ENCODE results near the gene KIAA0930.
"Not testable (repeated sequence)": the region's sequence is repeated elsewhere in the genome, so short reads cannot be mapped to it uniquely, and the experiment has no call there.

Gene KIAA0930

DNA sequence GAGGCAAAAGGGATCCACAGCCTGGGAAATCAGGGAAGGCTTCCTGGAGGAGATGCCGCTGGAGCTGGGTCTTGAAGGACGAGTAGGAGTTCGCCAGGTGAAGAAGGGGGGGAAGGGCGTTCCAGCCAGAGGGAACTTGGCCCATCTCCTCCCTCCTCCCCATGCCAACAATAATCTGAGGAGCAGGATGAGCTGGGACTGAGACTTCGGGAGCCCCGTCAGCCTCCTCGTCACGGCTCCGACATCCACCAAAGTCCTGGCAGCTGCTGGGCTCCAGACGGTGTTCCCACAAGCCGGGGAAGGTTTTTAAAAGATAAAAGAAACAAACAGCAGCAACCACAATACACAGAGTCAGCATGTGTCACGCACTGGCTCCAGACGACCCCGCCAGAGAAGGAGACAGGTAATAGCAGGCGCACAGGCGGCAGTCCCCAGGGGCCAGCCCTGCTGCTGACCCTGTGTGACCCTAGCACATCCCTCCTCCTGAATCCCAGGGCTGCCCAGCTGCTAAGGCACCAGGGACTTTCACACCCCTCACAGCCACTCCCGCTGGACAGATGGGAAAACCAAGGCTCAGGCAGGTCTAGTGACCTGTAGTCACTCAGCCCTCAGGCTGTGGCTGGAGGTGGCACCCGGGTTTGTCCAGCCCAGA is 39.7 kb downstream of the KIAA0930 start:
- no peak for DNase-seq (ENCODE audit: low spot score)

DNA sequence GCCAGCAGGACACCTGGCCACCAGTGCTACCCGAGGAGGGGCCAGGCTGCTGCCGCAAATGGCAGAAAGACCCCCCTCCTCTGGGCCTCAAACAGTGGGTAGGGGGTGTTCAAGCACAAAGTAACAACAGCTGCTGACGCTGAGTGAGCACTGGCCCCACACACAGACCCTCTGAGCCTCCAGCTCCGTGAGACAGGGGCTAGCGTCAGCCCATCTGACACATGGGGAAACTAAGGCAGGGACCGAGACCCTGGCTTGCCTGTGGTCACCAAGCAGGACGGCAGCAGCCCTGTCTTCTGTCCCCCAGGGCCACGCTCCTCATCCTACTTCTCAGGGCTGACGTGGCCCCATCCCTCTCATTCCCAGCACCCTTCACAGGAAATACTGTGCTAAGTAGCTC is 40.5 kb downstream of the KIAA0930 start:
- no peak for DNase-seq (ENCODE audit: low spot score)

DNA sequence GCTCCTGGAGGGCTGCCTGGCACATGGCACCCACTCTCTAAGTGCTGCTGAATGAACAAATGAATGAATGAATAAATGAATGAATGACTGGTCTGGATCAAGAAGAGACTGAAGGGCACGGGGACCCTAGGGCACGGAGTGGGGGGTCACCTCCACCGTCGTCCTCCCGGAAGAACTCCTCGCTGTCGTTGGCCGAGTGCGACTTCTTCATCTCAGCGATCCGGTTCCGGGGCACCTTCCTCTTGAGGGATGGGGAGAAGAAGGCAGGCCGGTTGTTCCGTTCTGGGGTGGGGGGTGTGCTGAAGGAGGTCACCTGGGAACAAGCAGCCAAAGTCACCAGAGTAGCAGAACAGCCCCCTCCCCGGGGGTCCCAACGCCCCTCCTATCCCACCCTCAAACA is 41.0 kb downstream of the KIAA0930 start:
- no peak for DNase-seq (ENCODE audit: low spot score)

DNA sequence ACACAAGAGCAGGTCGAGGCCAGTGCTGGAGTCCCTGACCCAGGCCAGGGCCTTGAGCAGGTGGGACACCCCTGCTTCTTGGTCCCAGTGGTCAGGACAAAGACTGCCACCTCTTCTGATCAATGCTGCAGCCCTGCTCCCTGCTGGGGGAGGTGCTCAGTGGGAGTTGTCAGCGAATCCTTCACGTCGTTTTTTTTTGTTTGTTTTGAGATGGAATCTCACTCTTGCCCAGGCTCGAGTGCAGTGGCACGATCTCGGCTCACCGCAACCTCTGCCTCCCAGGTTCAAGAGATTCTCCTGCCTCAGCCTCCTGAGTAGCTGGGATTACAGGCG is 42.3 kb downstream of the KIAA0930 start:
- DNase-seq (ENCODE audit: low spot score) = no peak

DNA sequence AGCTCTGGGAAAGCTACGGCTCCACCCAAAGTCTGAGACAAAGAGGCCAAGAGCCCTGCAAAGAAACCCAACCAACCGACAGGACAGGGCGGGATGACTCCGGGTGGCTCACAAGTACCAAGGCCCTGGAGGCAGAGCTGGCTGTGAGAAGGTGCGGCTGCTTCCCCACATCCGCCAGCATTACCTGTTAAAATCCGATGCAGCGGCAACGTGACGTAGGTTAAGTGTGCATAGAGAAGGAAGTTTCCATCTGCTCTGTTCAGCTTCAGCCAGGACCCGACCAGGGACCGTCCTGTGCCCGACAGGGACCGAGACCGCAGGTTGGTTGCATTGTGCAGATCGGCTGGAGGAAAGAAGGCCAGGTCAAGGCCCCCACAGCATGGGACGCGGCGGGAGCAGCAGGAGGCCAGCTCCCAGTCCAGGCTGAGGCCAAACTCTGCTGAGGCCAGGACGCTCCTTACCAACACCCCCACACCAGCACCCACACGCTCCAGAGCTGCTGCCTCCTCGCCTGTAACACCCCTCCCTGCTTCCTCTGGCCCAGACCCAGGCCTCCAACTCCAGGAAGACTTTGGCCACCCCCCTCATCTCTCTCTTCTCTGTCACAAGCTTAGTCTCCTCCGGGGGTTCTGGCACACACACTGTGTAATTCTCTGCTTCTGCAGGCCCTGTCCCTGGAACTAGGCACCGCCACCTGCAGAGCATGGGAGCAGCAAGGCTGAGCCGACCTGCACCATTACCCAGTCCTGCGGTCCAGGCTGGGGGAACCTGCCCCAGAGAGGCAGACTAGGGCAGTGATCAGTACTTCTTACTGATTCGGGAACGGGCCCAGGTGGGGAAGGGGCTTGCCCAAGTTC is 42.9 kb downstream of the KIAA0930 start:
- DNase-seq (ENCODE audit: low spot score) = no peak

DNA sequence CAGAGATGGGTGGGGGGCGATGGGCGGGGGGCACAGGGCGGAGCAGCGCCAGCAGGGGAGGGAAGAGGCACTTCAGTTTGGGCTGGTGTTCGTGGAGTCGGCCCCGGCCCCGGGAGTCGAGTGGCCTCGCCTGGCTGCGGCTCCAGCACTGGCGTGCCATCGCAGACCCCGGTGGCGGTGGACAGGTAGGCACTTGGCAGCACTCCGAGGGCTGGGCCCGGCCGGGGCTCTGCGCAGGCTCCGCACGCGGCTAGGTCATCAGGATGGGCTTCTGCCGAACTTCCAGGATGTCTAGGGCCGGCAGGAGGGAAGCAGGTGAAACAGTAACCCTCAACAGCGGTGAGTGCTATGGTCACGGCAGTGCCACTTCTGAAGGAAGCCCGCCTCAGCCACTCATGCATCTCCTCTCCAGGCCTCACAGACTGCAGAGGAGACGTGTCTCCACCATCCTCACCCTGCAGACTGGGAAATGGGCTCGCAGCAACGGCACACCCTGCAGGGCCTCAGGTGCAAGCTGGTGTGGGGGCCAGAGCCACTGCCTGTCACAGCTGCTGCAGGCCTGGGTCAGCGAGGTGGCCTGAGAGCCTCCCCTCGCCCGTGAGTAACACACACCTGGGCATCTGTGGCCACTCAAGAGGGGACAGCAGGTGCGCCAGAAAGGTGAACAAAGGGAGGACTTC is 43.6 kb downstream of the KIAA0930 start:
- no peak for DNase-seq (ENCODE audit: low spot score)

DNA sequence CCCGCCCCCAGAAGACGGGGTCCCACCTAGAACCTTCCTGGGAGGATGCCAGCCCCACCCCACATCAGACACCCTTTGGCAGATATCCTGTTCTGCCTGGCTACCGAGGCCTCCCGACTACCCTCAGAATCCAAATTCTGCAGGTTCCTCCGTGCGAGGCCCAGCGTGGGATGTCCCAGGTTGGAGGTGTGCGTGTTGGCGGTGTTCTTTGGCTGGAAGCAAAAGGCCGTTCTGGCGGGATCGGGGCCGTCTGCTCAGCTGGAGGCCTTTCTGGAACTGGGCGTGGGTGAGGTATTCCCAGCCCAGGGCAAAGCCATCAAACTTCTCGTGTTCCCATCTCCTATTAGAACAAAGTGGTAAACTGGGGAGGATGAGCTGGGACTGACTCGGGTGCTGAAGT is 44.4 kb downstream of the KIAA0930 start:
- no peak for DNase-seq (ENCODE audit: low spot score)

DNA sequence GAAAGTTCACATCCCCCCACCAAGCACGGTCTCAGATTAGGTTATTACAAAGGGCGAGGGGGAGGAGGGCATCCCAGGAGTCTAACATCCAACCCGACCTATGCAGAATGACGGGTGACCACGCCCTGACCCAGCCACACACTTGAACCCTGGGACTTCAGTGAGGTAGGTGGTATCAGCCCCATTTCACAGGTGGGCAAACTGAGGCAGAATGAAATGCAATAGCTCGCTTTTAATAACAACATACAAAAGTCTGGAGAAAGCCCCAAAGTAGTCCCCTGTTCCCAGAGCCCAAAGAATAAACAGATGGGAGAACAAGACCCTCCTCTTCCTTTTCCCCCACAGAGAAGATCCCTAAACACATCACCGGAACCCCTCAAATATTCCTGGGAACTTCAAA is 45.1 kb downstream of the KIAA0930 start:
- DNase-seq (ENCODE audit: low spot score) = no peak

DNA sequence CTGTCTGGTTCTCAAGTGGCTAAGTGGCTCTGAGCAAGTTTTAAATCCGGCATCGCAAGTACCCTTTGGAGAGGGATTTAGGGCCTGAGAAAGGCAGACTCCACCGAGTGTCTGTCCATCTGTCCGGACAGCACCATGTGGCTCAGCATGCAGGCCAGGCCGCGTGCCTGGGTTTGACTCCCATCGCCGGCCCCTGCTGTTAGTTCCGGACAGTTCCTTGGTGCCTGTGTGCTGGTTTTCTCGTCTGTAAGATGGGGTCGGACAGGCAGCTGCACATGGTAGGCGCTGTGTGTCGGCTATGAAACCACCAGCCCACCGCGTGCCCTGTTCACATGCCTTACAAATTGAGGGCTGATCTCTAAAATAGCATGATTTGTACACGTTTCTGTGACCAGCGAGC is 46.0 kb downstream of the KIAA0930 start:
- DNase-seq (ENCODE audit: low spot score) = no peak

DNA sequence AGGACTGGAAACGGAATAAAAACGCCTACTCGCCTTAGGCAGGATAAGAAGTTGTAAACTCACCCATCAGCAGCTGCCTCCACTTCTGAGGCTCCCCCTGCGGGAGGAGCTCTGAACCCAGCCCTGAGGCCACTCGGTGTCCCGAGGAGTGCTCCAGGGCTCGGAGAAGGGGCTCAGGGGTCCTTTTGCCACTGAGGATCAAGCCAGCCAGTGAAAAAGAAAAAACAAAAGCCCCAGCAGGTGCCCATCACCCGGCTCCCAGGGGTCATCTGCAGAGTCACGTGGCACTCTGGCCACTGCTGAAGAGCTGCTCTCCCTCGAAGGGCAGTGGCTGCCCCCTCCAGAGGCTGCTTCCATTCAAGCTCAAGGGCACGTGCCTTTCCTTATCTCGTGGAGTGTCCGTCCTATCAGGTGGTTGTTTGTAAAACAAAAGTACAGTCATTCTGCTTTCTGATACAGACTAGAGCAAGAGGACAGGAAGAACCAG is 48.0 kb downstream of the KIAA0930 start:
- DNase-seq (ENCODE audit: low spot score) = no peak

DNA sequence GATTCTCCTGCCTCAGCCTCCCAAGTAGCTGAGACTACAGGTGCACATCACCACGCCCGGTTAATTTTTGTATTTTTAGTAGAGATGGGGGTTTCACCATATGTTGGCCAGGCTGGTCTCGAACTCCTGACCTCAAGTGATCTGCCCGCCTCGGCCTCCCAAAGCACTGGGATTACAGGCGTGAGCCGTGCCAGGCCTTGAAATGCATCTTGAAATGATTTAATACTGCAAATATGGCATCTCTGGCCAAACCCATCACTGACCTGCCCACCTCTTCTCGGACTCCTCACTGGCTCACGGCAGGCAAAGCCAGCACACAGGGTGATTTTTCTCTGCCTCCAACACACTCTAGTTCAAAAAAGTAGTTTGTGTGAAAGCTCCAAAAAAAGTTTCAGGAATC is 48.9 kb downstream of the KIAA0930 start:
- not testable (repeated sequence) for DNase-seq (ENCODE audit: low spot score)

DNA sequence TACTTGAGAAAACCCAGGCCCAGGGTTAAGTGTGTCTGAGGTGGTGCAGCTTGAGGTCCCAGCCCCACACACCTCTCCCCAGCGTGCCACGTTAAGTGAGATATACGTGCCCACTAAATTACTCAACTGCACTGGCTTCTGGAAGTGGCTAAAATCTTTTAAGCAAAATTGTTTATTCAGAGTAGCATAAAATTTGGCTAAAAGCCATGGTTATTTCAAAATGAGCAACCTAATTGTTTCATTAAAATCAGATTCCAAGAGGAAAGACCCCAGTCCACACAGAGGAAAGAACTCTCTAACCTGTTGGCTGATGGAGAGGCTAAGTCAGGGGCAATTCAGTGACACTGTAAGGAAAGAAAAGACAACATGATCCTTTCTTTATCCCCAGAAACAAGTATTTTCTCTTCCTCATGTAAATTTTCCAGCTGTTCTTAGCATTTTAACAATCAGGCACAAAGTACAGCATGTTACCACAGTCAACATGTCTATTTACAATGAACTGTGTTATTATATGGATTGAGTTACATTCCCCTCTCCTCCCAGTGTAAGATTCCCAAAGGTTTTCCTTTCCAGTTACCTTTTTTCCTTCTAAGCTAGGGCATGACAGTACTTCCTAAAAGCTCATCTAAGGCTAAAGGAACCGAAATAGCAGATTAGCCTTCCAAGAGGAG is 50.4 kb downstream of the KIAA0930 start:
- no peak for DNase-seq (ENCODE audit: low spot score)

DNA sequence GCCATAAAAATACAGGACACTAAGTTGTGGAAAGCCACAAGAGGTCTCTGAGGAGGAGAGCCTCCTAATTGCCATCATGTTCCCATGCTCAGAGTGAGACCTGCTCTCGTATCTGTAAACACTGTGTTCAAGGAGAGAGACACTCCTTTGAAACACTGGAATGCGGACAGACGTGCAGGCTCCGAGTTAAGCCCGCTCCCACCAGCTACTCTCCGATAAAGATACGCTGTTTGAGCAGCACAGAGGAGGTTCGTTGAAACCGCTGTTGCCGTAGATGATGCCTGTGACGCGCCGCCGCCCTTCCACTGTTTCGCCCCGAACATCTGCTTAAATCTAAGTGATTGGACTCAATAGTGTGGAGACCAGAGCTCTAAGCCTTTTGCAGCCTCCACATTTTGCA is 51.9 kb downstream of the KIAA0930 start:
- DNase-seq (ENCODE audit: low spot score) = no peak

DNA sequence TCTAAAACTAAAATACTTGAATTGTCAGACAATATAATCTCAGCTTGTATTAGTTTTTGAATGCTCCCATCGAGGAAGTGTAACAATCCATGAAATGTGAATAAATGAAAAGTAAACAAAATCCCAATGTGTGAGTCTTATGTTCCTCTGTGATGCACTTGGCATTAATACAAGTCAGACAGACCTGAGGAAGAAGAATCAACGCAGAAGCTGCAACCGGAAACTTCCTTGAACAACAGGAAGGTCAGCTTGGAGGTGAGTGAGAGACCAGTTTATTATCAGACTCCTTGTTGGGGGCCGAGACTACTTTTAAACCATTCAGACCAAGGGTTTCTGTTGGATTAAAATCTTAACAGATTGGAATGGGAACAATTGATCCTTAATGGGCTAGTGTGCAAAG is 52.8 kb downstream of the KIAA0930 start:
- DNase-seq (ENCODE audit: low spot score) = no peak

DNA sequence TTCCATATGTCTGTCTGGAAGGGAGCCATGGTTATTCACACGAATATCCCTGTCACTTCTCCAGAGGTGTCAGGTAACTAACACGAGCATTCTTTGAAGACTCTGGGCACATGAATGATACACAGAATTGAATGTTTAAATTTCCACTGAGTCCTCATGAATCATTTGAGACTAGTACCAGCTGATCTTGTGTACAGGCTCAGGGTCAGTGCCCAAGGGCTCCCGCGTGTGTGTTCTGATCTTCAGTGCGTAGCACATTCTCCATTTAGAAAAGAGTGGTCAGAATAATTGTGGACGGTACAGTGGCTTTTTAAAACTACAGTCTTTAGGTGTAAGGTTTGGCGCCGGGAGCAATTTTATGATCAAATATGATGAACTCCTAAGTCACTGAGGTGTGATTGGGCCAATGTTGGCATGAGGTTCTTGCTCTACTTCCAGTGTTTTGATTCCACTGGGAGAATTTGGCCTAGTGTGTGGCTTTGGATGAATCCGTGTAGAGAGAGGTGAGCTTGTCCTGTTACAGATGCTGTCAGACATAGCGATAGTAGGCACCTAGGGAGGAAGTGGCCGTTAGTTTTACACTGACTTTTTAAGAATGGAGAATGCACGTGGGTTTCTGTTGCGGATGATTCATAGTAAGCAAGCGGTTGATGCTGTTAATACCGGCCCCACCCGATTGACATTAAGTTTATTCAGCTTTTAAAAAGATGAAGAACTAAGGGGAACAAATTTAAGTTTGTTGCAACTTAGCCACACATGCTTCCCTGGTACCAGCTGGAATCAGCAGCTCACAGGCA is 54.8 kb downstream of the KIAA0930 start:
- DNase-seq (ENCODE audit: low spot score) = no peak

DNA sequence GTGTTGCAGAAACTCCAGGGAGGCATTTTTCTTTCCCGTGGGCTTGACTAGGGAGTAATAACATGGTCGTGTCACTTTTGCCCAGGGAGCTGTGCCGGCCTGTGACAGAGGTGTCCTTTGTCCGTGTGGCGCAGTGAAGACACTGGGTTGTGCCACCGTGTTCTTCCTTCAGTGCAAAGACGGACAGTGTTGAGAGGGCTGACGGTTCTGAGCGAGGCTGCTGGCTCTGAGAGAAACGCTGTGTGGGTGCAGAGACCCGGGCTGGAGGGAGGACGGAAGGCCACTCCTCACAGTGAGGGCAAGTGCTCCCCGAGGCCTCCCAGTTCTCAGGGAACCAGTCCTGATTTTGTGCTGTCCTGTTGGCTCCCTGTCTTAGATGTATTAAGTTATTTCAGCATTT is 56.7 kb downstream of the KIAA0930 start:
- DNase-seq (ENCODE audit: low spot score) = no peak

DNA sequence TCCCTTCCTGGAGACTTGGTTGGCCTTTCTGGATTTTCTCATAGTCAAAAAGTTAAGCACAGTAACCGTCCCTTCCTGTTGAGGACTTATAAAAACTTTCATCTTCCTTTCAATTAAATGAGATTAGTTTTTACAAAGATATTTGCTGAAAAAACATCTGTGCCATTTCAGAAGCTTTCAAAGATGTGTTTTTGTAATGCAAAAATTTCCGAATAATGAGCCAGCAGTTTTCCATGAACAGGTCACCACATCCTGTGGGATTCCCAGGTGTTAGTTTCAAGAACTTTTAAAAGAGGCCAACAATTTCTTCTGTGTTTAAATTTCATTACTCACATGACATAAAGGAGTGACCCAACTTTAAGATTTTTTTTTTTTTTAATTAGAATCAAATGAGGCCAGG is 58.9 kb downstream of the KIAA0930 start:
- DNase-seq (ENCODE audit: low spot score) = no peak

DNA sequence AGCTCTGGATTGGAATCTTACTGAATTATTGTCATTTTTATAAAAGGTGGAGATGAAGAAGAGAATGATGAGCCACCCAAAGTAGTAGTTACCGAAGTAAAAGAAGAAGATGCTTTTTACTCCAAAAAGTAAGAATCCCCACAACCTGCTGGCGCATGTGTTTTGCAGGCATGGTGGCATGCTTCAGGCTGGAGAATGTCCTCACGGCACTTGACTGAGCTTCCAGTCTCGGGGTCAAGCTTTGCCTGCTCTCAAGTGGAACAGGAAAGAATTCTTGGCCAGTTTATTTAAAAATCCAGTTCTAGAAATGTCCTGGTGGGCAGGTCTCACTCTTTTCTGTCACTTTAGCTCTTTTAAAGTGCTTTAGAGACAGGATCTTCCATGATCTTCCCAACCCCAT is 59.5 kb downstream of the KIAA0930 start:
- DNase-seq (ENCODE audit: low spot score) = no peak

DNA sequence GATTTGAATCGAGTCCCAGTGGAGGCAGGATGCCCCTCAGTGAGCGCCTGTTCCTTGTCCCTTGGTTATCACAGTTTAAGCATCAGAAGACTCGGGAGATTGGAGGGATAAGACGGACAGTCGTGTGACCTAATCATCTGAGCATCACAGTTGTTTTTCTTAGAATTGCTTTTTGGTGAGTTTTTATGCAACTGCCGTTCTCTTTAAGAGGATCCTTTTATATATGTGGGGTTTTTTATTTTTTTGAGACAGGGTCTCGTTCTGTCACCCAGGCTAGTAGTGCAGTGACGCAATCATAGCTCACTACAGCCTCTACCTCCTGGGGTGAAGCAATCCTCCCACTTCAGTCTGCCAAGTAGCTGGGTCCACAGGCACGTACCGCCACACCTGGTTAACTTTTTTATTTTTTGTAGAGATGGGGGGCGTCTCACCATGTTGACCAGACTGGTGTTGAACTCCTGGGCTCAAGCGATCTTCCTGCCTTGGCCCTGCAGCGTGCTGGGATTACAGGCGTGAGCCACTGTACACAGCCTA is 60.5 kb downstream of the KIAA0930 start:
- no peak for DNase-seq (ENCODE audit: low spot score)

DNA sequence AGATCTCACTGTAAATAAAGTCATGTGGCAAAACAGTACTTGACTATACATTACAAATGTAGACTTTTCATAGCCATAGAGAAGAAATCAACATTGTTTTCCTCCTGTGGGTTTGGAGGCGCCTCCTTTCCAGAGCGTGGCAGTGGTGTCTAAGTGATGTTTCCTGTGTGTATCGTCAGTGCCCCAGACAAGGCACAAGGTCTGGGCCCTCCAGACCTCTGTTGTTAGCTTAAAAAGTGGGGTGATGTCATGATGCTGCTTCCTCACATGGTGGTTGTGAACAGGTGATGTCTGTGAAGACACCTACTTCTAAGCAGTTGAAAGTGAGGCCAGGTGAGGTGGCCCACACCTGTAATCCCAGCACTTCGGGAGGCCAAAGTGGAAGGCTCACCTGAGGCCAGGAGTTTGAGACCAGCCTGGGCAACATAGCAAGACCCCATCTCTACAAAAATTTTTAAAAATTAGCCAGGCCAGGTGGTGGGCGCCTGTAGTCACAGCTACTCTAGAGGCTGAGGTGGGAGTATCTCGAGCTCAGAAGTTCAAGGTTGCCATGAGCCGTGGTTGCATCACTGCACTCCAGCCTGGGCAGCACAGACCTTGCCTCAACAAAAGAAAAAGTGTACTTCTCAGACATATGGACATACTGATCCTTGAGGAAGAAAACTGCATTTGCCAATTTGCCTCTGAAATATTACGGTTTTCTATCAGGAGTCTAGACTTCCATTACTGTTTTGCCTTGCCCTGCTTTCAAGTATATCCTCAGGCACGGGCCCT is 61.2 kb downstream of the KIAA0930 start:
- no peak for DNase-seq (ENCODE audit: low spot score)
